HepG2 (cell line): ENCODE measurements around the gene RUNDC1. TPM values are rescaled to one million over a fixed set of nuclear protein-coding genes. Genes with fewer than 3 reads are reported as not detected.

ENCODE experiments used
- CCAR2 ChIP-seq: fragments of 200-400 bp; formaldehyde crosslinking; optimal IDR thresholded peaks from 2 replicates; pipeline ENCODE3; 2018; ENCODE audit warnings: low read depth, mild to moderate bottlenecking, low read length, moderate library complexity
- CERS6 ChIP-seq: sonication (generic); formaldehyde crosslinking; IDR thresholded peaks from 2 replicates; pipeline ENCODE4 v1.5.0; 2020; ENCODE audit warnings: missing genetic modification reagents
- FLYWCH1 ChIP-seq: sonication (generic); formaldehyde crosslinking; IDR thresholded peaks from 2 replicates; pipeline ENCODE4 v1.8.1; 2023; ENCODE audit warnings: mild to moderate bottlenecking, missing genetic modification reagents
- MXI1 ChIP-seq: IDR thresholded peaks from 3 replicates; pipeline ENCODE4 v1.6.1; 2012; ENCODE audit warnings: low read depth, low read length, inconsistent platforms, borderline replicate concordance
- RAD51 ChIP-seq: fragments of 450-650 bp; IDR thresholded peaks from 2 replicates; pipeline ENCODE4 v1.6.1; 2016; ENCODE audit warnings: borderline replicate concordance
- SAFB2 ChIP-seq: sonication (generic); formaldehyde crosslinking; IDR thresholded peaks from 2 replicates; pipeline ENCODE4 v1.5.1; 2020; ENCODE audit warnings: missing genetic modification reagents, low read depth, mild to moderate bottlenecking, borderline replicate concordance
- SALL1 ChIP-seq: sonication (generic); formaldehyde crosslinking; IDR thresholded peaks from 2 replicates; pipeline ENCODE4 v1.8.0; 2022; ENCODE audit warnings: mild to moderate bottlenecking, missing genetic modification reagents
- SP140L ChIP-seq: sonication (generic); formaldehyde crosslinking; IDR thresholded peaks from 2 replicates; pipeline ENCODE4 v1.4.0; 2020; ENCODE audit warnings: missing genetic modification reagents, borderline replicate concordance
- ZHX1 ChIP-seq: sonication (generic); formaldehyde crosslinking; IDR thresholded peaks from 2 replicates; pipeline ENCODE4 v1.8.1; 2022; ENCODE audit warnings: low read depth, mild to moderate bottlenecking, missing genetic modification reagents
- ZNF274 ChIP-seq: sonication (generic); formaldehyde crosslinking; IDR thresholded peaks from 2 replicates; pipeline ENCODE4 v1.5.1; 2020; ENCODE audit warnings: mild to moderate bottlenecking, missing genetic modification reagents
- ZNF563 ChIP-seq: sonication (generic); formaldehyde crosslinking; IDR thresholded peaks from 2 replicates; pipeline ENCODE4 v1.8.0; 2022; ENCODE audit warnings: mild to moderate bottlenecking, moderate library complexity, missing genetic modification reagents
- ZNF615 ChIP-seq: sonication (generic); formaldehyde crosslinking; IDR thresholded peaks from 2 replicates; pipeline ENCODE4 v1.5.0; 2020; ENCODE audit warnings: mild to moderate bottlenecking, missing genetic modification reagents, borderline replicate concordance
- ZNF772 ChIP-seq: sonication (generic); formaldehyde crosslinking; IDR thresholded peaks from 2 replicates; pipeline ENCODE4 v1.5.0; 2020; ENCODE audit warnings: mild to moderate bottlenecking, missing genetic modification reagents
- polyA plus RNA-seq, 8 experiments: library from polyadenylated mRNA; depleted of rRNA in 3 of 8; stranded (reverse) in 7 of 8; unstranded in 1 of 8; fragments of >200 nt; fragmentation: Illumina TruSeq in 4 of 8; extraction: Trizol in 4 of 8; gene quantifications; 2 replicates each; pipeline versions ENCODE4 v1.2.1 to v1.2.3, GENCODE V29; 2011 to 2016; ENCODE audit warnings: low read depth in 4 of 8, missing spikeins in 1 of 8, mixed read lengths in 1 of 8; ENCODE audit not compliant: insufficient read depth in 1 of 8
- total RNA-seq, 5 experiments: library from RNA; depleted of rRNA; stranded (reverse); fragments of >200 nt; fragmentation: Illumina TruSeq; extraction: Trizol; gene quantifications; 2 replicates each; pipeline ENCODE4 v1.2.3, GENCODE V29; 2016; ENCODE audit warnings: low read depth in 1 of 5
- TF ChIP-seq, protein P1 (sequence below): sonication (generic); formaldehyde crosslinking; IDR thresholded peaks from 2 replicates; pipeline ENCODE4 v1.4.0; 2020; ENCODE audit warnings: missing genetic modification reagents
- TF ChIP-seq, protein P2 (sequence below): IDR thresholded peaks from 2 replicates; pipeline ENCODE4 v1.6.1; 2018; ENCODE audit warnings: missing genetic modification reagents
- TF ChIP-seq, protein P3 (sequence below), 2 experiments: sonication (generic) in 1 of 2; formaldehyde crosslinking in 1 of 2; IDR thresholded peaks; 2 replicates each; pipeline versions ENCODE4 v1.6.1 to v1.9.0; 2014 to 2022; ENCODE audit warnings: antibody characterized with exemption in 1 of 2, borderline replicate concordance in 1 of 2, inconsistent platforms in 1 of 2, low read depth in 1 of 2, missing genetic modification reagents in 1 of 2

Gene RUNDC1
- total and polyA plus RNA-seq, 2 of the 13 experiments (the other 11 are each of a cell fraction or from before 2014, with no cell fraction given) = 10.3 to 11.4 TPM

DNA sequence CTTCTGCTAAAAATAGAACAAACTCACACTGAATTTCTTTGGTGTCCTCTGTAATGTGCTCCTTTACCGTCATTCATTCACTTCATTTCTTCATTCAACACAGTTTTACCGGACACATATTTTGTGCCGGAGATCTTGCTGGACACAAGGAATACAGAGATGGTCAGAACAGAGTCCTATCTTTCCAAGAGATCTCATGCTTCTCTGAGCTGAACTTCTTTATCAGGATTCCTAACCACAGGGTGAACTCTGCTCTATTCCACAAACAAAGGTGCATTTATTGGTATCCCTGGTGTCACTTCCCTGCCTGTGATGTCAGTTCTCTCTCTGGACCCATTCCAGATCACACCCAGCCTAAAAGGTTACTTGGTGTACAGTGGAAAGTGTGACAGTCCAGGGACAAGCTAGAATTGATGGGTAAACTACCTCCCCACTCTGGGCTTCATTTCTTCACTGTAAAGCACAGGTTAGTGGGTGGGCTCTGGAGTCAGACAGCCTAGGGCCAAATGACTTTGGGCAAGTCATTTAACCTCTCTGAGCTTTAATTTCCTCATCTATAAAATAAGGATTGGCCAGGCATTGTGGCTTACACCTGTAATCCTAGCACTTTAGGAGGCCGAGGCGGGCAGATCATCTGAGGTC lies 30.4 kb downstream of the RUNDC1 start (continued):
- no peak; the same call in 1 of the 2 replicates for TF ChIP-seq ZHX1 (CRISPR knock-in tag)
- peak; percentile 59; the same call in 1 of the 2 replicates for TF ChIP-seq SALL1
- TF ChIP-seq, protein P1, sequence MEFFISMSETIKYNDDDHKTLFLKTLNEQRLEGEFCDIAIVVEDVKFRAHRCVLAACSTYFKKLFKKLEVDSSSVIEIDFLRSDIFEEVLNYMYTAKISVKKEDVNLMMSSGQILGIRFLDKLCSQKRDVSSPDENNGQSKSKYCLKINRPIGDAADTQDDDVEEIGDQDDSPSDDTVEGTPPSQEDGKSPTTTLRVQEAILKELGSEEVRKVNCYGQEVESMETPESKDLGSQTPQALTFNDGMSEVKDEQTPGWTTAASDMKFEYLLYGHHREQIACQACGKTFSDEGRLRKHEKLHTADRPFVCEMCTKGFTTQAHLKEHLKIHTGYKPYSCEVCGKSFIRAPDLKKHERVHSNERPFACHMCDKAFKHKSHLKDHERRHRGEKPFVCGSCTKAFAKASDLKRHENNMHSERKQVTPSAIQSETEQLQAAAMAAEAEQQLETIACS (CRISPR knock-in tag) = no peak
- no peak for TF ChIP-seq ZNF615 (CRISPR knock-in tag)
- no peak for TF ChIP-seq FLYWCH1 (CRISPR knock-in tag)
- no peak for TF ChIP-seq SAFB2 (CRISPR knock-in tag)
- no peak for TF ChIP-seq CERS6 (CRISPR knock-in tag)
- TF ChIP-seq SP140L (CRISPR knock-in tag) = 0 out of 2 replicates have a peak, but pooled peaks have one; percentile 49
- TF ChIP-seq, protein P2, sequence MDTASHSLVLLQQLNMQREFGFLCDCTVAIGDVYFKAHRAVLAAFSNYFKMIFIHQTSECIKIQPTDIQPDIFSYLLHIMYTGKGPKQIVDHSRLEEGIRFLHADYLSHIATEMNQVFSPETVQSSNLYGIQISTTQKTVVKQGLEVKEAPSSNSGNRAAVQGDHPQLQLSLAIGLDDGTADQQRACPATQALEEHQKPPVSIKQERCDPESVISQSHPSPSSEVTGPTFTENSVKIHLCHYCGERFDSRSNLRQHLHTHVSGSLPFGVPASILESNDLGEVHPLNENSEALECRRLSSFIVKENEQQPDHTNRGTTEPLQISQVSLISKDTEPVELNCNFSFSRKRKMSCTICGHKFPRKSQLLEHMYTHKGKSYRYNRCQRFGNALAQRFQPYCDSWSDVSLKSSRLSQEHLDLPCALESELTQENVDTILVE = peak; percentile 82; the same call in 1 of the 2 replicates
- no peak for TF ChIP-seq RAD51
- no peak for TF ChIP-seq CCAR2
- TF ChIP-seq ZNF563 (CRISPR knock-in tag) = no peak
- TF ChIP-seq, protein P3, sequence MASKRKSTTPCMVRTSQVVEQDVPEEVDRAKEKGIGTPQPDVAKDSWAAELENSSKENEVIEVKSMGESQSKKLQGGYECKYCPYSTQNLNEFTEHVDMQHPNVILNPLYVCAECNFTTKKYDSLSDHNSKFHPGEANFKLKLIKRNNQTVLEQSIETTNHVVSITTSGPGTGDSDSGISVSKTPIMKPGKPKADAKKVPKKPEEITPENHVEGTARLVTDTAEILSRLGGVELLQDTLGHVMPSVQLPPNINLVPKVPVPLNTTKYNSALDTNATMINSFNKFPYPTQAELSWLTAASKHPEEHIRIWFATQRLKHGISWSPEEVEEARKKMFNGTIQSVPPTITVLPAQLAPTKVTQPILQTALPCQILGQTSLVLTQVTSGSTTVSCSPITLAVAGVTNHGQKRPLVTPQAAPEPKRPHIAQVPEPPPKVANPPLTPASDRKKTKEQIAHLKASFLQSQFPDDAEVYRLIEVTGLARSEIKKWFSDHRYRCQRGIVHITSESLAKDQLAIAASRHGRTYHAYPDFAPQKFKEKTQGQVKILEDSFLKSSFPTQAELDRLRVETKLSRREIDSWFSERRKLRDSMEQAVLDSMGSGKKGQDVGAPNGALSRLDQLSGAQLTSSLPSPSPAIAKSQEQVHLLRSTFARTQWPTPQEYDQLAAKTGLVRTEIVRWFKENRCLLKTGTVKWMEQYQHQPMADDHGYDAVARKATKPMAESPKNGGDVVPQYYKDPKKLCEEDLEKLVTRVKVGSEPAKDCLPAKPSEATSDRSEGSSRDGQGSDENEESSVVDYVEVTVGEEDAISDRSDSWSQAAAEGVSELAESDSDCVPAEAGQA (IDR thresholded peaks at IDR 0.05; ENCODE audit: low read depth) = peak; percentile 73; the same call in 1 of the 2 replicates
- TF ChIP-seq, protein P3 (CRISPR knock-in tag; IDR thresholded peaks at IDR 0.05; ENCODE audit: borderline replicate concordance) = no peak
- TF ChIP-seq ZNF274 (CRISPR knock-in tag) = no peak
- no peak; the same call in 2 of the 3 replicates for TF ChIP-seq MXI1
- TF ChIP-seq ZNF772 = peak; percentile 80; the same call in 1 of the 2 replicates
